K562 (cell line): Measurements from ENCODE around the gene DMD. TPM values are rescaled to one million over a fixed set of nuclear protein-coding genes. Genes with fewer than 3 reads are reported as not detected.

ENCODE experiments used
- ATAC-seq: fragments of 200-7000 bp; cut with Tn5 transposase; 3 replicates; pipeline ENCODE4 v1.9.1; 2020; ENCODE audit warnings: moderate library complexity
- BruUV-seq: library from RNA; stranded (reverse); fragments of 400-500 nt; replicated peaks from 2 replicates; lab custom pipeline; 2021; lab: Mats Ljungman, UMichigan
- CTCF ChIA-PET: fragments of 300-600 bp; formaldehyde crosslinking; extraction: SDS; loops from one replicate; lab custom pipeline; 2021; ENCODE audit warnings: low intra/inter-chr PET ratio; lab: Yijun Ruan, JAX
- POLR2A ChIA-PET: fragments of 300-600, 350-650 bp; sonication (Branson Sonifier 250); formaldehyde crosslinking; extraction: SDS; loops from one replicate; lab custom pipeline; 2021; ENCODE audit warnings: antibody characterized with exemption, inconsistent platforms; lab: Yijun Ruan, JAX
- DNase-seq, 4 experiments: peaks; one replicate each; pipeline versions ENCODE4 v3.0.0 to v3.0.0-alpha.2; 2011 to 2018; ENCODE audit warnings: low spot score in 3 of 4, mixed read lengths in 3 of 4; ENCODE audit errors: extremely low read depth in 1 of 4
- FAIRE-seq: peaks from 2 replicates; lab custom pipeline; 2011; peaks lifted over from hg19 to GRCh38; lab: Jason Lieb, UNC
- H2AFZ ChIP-seq: 2 replicates; pipeline ENCODE4 v1.6.0; 2011; ENCODE audit warnings: low read depth, low read length, control low read depth, inconsistent platforms
- H3K27ac ChIP-seq: fragments of 200-600 bp; 3 replicates; pipeline ENCODE4 v1.8.0; 2011; ENCODE audit warnings: low read depth, mild to moderate bottlenecking, control low read depth, inconsistent platforms, low read length, moderate library complexity, mixed read lengths; ENCODE audit errors: extremely low read depth
- H3K27me3 ChIP-seq, 2 experiments: fragments of 300-600 bp in 1 of 2; 2 replicates in 1 of 2; 3 replicates in 1 of 2; pipeline versions ENCODE4 v1.6.0 to v1.8.0; 2011; ENCODE audit warnings: inconsistent platforms in 2 of 2, low read length in 2 of 2, mild to moderate bottlenecking in 1 of 2, mixed read lengths in 1 of 2, moderate library complexity in 1 of 2; ENCODE audit not compliant: control insufficient read depth in 2 of 2, insufficient read depth in 2 of 2
- H3K36me3 ChIP-seq: fragments of 300-600 bp; 3 replicates; pipeline ENCODE4 v1.8.0; 2011; ENCODE audit warnings: mild to moderate bottlenecking, low read length, inconsistent platforms; ENCODE audit not compliant: control insufficient read depth, insufficient read depth
- H3K4me1 ChIP-seq, 2 experiments: fragments of 200-600 bp in 1 of 2; replicated peaks in 1 of 2; 2 replicates in 1 of 2; 3 replicates in 1 of 2; pipeline versions ENCODE4 v1.5.1 to v1.8.0; 2011; ENCODE audit warnings: inconsistent platforms in 2 of 2, low read length in 2 of 2, mild to moderate bottlenecking in 1 of 2, mixed read lengths in 1 of 2, moderate library complexity in 1 of 2; ENCODE audit not compliant: control insufficient read depth in 2 of 2, insufficient read depth in 2 of 2
- H3K4me2 ChIP-seq: 2 replicates; pipeline ENCODE4 v1.6.1; 2011; ENCODE audit warnings: low read length, control low read depth, inconsistent platforms, mixed read lengths; ENCODE audit not compliant: insufficient read depth
- H3K4me3 ChIP-seq: fragments of 200-600 bp; sonication (generic), shearing (Covaris generic); 2 replicates; pipeline ENCODE4 v1.5.1; 2016; ENCODE audit warnings: control low read depth, inconsistent platforms
- H3K79me2 ChIP-seq: fragments of 200-600 bp; 3 replicates; pipeline ENCODE4 v1.8.0; 2011; ENCODE audit warnings: low read length, inconsistent platforms; ENCODE audit not compliant: control insufficient read depth, insufficient read depth
- H3K9ac ChIP-seq, 2 experiments: 2 replicates each; pipeline versions ENCODE4 v1.6.0 to v1.6.1; 2011; ENCODE audit warnings: low read depth in 2 of 2, low read length in 2 of 2, control low read depth in 1 of 2, inconsistent platforms in 1 of 2, mild to moderate bottlenecking in 1 of 2, mixed read lengths in 1 of 2; ENCODE audit not compliant: insufficient read depth in 1 of 2
- H3K9me1 ChIP-seq: one replicate; pipeline ENCODE4 v1.6.0; 2011; ENCODE audit warnings: inconsistent platforms, mild to moderate bottlenecking, low read length, moderate library complexity; ENCODE audit not compliant: control insufficient read depth, insufficient read depth
- H3K9me3 ChIP-seq: replicated peaks from 2 replicates; pipeline ENCODE4 v1.5.1; 2011; ENCODE audit warnings: low read depth, low read length, inconsistent platforms; ENCODE audit not compliant: control insufficient read depth, insufficient read depth
- H4K20me1 ChIP-seq: replicated peaks from 2 replicates; pipeline ENCODE4 v1.6.1; 2011; ENCODE audit warnings: low read length, inconsistent platforms, mixed read lengths; ENCODE audit not compliant: control insufficient read depth, insufficient read depth
- HMG20A ChIP-seq: fragments of 450-650 bp; formaldehyde crosslinking; conservative IDR thresholded peaks from 2 replicates; pipeline ENCODE4 v1.4.0; 2020; ENCODE audit warnings: mild to moderate bottlenecking, mixed read lengths
- LEF1 ChIP-seq: fragments of 450-650 bp; IDR thresholded peaks from 2 replicates; pipeline ENCODE4 v1.6.1; 2016; ENCODE audit warnings: mild to moderate bottlenecking
- RCOR1 ChIP-seq, 2 experiments: IDR thresholded peaks; 2 replicates each; pipeline ENCODE4 v1.6.1; 2012; ENCODE audit warnings: low read depth in 2 of 2, low read length in 2 of 2, borderline replicate concordance in 1 of 2, improper control_type of control experiment in 1 of 2
- TCF3 ChIP-seq: sonication (generic); formaldehyde crosslinking; IDR thresholded peaks from 2 replicates; pipeline ENCODE4 v1.4.0; 2020; ENCODE audit warnings: mild to moderate bottlenecking, missing genetic modification reagents
- THRA ChIP-seq: fragments of 450-650 bp; IDR thresholded peaks from 2 replicates; pipeline ENCODE4 v1.6.1; 2017; ENCODE audit warnings: mild to moderate bottlenecking, moderate library complexity
- XRCC3 ChIP-seq: fragments of 450-650 bp; IDR thresholded peaks from 2 replicates; pipeline ENCODE4 v1.6.1; 2017; ENCODE audit warnings: mild to moderate bottlenecking, moderate library complexity
- XRCC5 ChIP-seq: fragments of 200-400 bp; formaldehyde crosslinking; IDR thresholded peaks from 2 replicates; pipeline ENCODE4 v1.6.1; 2017; ENCODE audit warnings: low read depth, mild to moderate bottlenecking, low read length
- ZBTB1 ChIP-seq: sonication (generic); formaldehyde crosslinking; IDR thresholded peaks from 2 replicates; pipeline ENCODE4 v1.8.1; 2023; ENCODE audit warnings: missing genetic modification reagents, low read depth, mild to moderate bottlenecking, borderline replicate concordance
- ZC3H8 ChIP-seq: fragments of 450-650 bp; IDR thresholded peaks from 2 replicates; pipeline ENCODE4 v1.6.1; 2017
- ZNF124 ChIP-seq: sonication (generic); formaldehyde crosslinking; IDR thresholded peaks from 2 replicates; pipeline ENCODE4 v1.8.1; 2022; ENCODE audit warnings: missing genetic modification reagents
- WGBS: fragments of 100-300 bp; shearing (Covaris generic); methylation state at CpG from one replicate; pipeline ENCODE4 v1.1.6; 2016; ENCODE audit warnings: low coverage, mixed read lengths; ENCODE audit not compliant: insufficient coverage; ENCODE audit errors: missing lambda C conversion rate; 5-methylcytosine and 5-hydroxymethylcytosine counted together
- in situ Hi-C: fragments of 300-500 bp; cut with MboI; formaldehyde crosslinking; loops from 4 replicates; pipeline ENCODE4 v1.15.0; 2018; ENCODE audit warnings: inconsistent platforms, mixed read lengths
- intact Hi-C: fragments of 100-400 bp; cut with micrococcal nuclease; formaldehyde crosslinking; loops from 2 replicates; pipeline ENCODE4 v1.14.2; 2022
- polyA plus RNA-seq, 8 experiments: library from polyadenylated mRNA; depleted of rRNA in 4 of 8; stranded (reverse) in 5 of 8; unstranded in 3 of 8; fragments of >200 nt; fragmentation: Nextera tagmentation in 2 of 8; fragmentation: Illumina TruSeq in 1 of 8; extraction: Ambion mirVana in 2 of 8; extraction: Trizol in 1 of 8; gene quantifications; 2 replicates each; pipeline versions ENCODE4 v1.2.1 to v1.2.3, GENCODE V29; 2011 to 2014; ENCODE audit warnings: inconsistent platforms in 1 of 8, missing spikeins in 1 of 8
- total RNA-seq, 7 experiments: library from RNA; depleted of rRNA in 6 of 7; stranded (reverse); fragments of >200 nt in 6 of 7; fragmentation: Illumina TruSeq in 2 of 7; extraction: Trizol in 2 of 7; gene quantifications; 2 replicates each; pipeline versions ENCODE4 v1.2.1 to v1.2.3, GENCODE V29; 2011 to 2021; ENCODE audit warnings: low replicate concordance in 1 of 7

DMD gene
- total and polyA plus RNA-seq, 9 of the 15 experiments (the other 6 are each of a cell fraction or from before 2014, with no cell fraction given), result 3.8 to 20.4 (median 11.4) TPM

- Histone ChIP-seq H3K27ac (no peak overlapping the region), H3K9me1 (no peaks in the 10 kb centered on the region), H3K27me3 (no peaks in the 10 kb centered on the region), H3K36me3 (no peaks in the 10 kb centered on the region), H3K4me1 (no peaks in the 10 kb centered on the region), H2AFZ (no peak overlapping the region), H3K79me2 (no peaks in the 10 kb centered on the region), H3K4me3 (no peak overlapping the region), H3K9ac (no peak overlapping the region), H3K9me3 (no peaks in the 10 kb centered on the region), H4K20me1 (no peaks in the 10 kb centered on the region), H3K4me2 (no peak overlapping the region)
- no TSS peak for BruUV-seq
- ATAC-seq, result no peak
- DNase-seq, result no peak
- intact Hi-C loops, result no loop called here
- ChIA-PET POLR2A (no interaction called here), CTCF (no interaction called here)
- FAIRE-seq, result no peak
- 4% methylated on average over 5 of the region's 5 CpGs for WGBS
- in situ Hi-C loops, result no loop called here
- TF ChIP-seq LEF1 (no peak), TCF3 (CRISPR knock-in tag) (no peak), RCOR1 (IDR thresholded peaks at IDR 0.05; ENCODE audit: borderline replicate concordance in 1 of 2, low read depth in 2 of 2, low read length in 2 of 2) (no peak)
Measured at GRCh38 chrX:33204889-33205288, 6.5 kb downstream of the DMD start.

- H3K79me2 ChIP-seq, result no peaks in the 10 kb centered on the region
- no peaks in the 10 kb centered on the region for H3K9me1 ChIP-seq
- no peak overlapping the region for H3K4me3 ChIP-seq
- TF ChIP-seq ZBTB1 (CRISPR knock-in tag) (no peak), HMG20A (CRISPR knock-in tag) (no peak), ZNF124 (CRISPR knock-in tag) (no peak), THRA (no peak), XRCC3 (no peak), ZC3H8 (no peak), XRCC5 (no peak)
- H3K4me1 ChIP-seq, result no peaks in the 10 kb centered on the region
- H4K20me1 ChIP-seq, result no peaks in the 10 kb centered on the region
- no peaks in the 10 kb centered on the region for H3K27me3 ChIP-seq
- H3K36me3 ChIP-seq, result no peaks in the 10 kb centered on the region
- no peaks in the 10 kb centered on the region for H3K9me3 ChIP-seq
- no peak overlapping the region for H2AFZ ChIP-seq
- no peak overlapping the region for H3K27ac ChIP-seq
- no TSS peak for BruUV-seq
- intact Hi-C loops (no loop called here), in situ Hi-C loops (no loop called here)
- no peak overlapping the region for H3K9ac ChIP-seq
- CTCF ChIA-PET, result no interaction called here
- POLR2A ChIA-PET, result no interaction called here
- H3K4me2 ChIP-seq, result no peak overlapping the region
- no peak for ATAC-seq
- no peak for DNase-seq
- FAIRE-seq, result no peak
- WGBS, result 1% methylated on average over 8 of the region's 8 CpGs
Measured at GRCh38 chrX:33198561-33199279, 12.6 kb downstream of the DMD start.
